Astrocyte (in vitro differentiated cells and primary cell): ENCODE measurements around the gene MT1M.
"Not testable (repeated sequence)": the region's sequence is repeated elsewhere in the genome, so short reads cannot be mapped to it uniquely, and the experiment has no call there.

ENCODE experiments used
- CTCF ChIP-seq: IDR thresholded peaks from 2 replicates; pipeline ENCODE4 v1.5.1; 2011; ENCODE audit warnings: low read depth, mild to moderate bottlenecking, inconsistent platforms, low read length, moderate library complexity; ENCODE audit not compliant: insufficient read depth
- EZH2 ChIP-seq: IDR thresholded peaks from 2 replicates; pipeline ENCODE4 v1.6.1; 2012; ENCODE audit warnings: mild to moderate bottlenecking, low read length, inconsistent platforms; ENCODE audit not compliant: insufficient read depth

- TF ChIP-seq CTCF, EZH2: not testable (repeated sequence)
These were observed 39.7 kb downstream of the MT1M start for GRCh38 chr16:56672171-56672570.
